ENCODE data around the gene UNC93B1.
"Not testable (repeated sequence)": the region's sequence is repeated elsewhere in the genome, so short reads cannot be mapped to it uniquely, and the experiment has no call there.

The UNC93B1 gene

DNA sequence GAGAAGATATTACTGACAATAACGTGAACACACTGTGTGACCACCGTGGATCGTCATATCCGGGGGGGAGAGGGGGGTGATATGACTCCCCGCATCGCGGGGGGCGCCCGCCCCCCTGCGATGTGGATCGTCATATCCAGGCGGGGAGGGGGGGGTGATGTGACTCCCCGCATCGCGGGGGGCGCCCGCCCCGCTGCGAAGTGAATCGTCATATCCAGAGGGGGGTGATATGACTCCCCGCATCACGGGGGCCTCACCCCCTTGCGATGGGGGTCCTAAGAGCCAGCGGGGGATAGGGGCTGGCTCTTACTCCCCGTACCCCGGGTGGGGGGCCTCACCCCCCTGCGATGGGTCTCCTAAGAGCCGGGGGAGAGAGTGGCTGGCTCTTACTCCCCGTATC is 19.9 kb downstream of the UNC93B1 start:
- DNase-seq = no peak

DNA sequence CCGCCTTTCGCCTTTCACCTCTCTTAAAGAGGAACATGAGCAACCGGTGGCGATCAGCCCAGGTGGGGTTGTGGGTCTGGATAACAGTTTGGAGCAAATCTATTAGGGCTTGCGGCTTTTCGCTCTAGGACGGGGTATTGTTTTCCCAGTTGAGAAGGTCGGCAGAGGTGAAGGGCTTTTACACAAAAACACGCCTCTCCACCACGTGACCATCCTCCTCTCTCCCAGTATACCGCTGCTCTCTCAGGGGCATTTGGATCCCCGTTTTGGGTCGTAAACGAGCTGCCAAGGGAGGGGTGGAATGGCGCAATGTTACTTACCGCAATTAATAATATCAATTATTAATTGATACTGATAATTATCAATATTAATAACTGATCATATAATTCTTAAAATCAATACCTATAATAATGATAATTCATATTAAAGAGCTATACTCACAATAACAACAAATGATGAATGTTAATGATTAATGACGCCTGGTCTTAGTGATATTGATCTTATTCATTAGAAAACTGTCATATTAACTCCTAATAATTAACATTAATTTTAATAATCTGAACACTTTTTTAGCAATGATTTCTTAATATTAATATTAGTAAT is 21.5 kb downstream of the UNC93B1 start:
- DNase-seq = not testable (repeated sequence)

DNA sequence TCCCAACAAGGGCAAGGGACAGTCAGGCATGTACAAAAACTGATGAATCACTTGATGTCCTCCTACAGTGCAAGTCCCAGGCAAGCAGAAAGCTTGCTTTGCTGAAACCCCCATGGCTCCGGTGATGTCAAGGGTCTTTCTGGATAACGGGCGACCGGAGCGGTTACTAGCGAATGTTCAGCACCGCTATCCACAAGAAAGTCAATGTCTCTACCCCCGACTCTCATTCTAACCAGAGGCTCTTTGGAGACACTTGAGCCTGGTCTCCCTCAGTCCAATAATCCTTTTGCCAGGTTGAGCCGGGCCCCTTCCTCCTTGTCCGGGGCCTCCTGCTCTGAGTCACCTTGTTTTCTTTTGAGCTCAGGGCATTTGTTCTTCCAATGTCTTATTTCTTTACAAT is 22.7 kb downstream of the UNC93B1 start:
- DNase-seq = not testable (repeated sequence)

DNA sequence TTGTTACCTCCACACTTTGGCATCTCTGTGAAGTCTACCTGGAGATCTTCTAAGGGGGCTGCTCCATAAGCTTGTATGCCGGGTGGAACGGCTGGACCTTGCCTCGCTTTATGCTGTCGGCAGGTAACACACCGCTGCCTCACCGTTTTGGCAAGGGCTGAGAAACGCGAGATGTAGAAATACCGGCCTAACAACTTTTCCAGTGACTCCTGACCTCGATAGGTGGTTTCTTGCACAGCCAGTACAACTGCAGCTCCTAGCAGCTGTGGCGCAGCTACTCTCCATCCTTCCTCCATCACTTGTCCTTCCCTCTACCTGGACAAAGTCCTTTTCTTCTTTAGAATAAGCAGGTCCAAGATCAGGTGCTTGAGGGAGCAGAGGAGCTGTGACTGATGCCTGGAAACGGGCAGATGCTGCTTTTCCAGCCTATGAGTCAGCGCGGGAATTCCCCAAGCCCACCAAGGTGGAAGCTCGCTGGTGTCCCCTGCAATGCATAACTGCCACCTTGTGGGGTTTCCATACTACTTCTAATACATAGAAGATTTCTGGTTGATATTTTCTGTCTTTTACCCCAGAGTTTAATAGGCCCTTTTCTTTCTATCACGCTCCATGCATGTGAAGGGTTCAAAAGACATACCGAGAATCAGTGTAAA is 25.0 kb downstream of the UNC93B1 start:
- DNase-seq = not testable (repeated sequence)

DNA sequence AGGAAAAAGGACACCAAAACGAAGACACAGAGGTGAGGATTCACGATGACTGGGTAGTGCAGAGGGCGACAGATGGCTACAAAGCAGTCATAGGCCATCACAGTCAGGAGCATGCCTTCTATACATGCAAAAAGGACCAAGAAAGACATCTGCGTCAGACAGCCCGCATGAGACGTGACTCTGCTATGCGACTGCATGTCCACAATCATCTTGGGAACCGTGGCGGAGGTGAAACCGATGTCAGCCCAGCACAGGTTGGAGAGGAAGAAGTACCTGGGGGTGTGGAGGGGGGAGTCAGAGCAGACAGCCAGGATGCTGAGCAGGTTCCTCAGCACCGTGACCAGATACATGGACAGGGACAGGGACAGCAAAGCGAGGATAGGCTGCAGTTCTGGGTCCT is 29.2 kb downstream of the UNC93B1 start:
- not testable (repeated sequence) for DNase-seq

DNA sequence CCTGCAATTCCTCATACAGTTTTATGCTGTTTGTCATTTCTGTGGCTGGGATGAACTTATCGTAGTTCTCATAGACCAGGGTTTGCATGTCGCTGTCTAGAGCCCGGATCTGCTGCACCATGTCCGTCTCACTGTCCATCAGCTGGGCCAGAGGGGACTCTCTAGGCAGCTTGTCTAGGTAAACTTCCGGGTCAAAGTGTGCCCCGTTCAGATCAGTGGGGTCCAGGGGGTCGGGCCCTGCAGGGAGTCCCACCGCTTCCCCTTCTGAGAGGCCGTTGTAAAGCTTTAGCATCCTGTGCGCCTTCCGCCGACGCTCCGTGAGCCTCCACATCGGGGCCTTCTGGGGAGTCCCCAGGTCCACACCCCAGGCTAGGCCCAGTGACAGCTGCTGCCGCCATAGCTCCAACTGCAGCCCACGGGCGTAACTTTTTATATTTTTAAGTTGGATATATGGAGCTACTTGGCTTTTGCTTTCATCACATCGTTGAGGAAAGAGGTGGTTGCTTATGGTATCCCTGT is 38.0 kb downstream of the UNC93B1 start:
- not testable (repeated sequence) for DNase-seq

DNA sequence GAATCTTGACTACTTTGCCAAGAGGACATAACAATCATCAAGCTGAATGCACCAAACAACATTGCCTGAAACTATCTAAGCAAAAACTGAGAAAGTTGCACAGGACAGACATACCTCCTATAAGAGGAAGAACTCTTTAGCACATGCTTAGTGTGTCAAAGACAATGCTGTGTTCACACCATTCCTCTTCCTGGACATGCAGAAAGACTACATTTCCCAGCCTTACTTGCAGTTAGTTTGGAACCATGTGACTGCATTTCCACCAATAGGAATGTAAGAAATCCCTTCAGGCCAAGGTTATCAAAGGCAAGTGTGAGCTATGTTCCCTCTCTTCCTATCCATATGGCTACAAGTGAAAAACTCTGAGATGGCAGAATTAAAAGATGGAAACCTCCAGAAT is 39.2 kb downstream of the UNC93B1 start:
- DNase-seq = not testable (repeated sequence)

DNA sequence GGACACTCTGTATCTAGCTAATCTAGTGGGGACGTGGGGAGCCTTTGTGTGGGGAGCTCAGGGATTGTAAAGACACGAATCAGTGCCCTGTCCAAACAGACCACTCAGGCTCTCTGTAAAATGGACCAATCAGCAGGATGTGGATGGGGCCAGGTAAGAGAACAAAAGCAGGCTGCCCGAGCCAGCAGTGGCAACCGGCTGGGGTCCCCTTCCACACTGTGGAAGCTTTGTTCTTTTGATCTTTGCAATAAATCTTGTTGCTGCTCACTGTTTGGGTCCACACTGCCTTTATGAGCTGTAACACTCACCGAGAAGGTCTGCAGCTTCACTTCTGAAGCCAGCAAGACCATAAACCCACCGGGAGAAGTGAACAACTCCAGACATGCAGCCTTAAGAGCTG is 40.0 kb downstream of the UNC93B1 start:
- DNase-seq = not testable (repeated sequence)

DNA sequence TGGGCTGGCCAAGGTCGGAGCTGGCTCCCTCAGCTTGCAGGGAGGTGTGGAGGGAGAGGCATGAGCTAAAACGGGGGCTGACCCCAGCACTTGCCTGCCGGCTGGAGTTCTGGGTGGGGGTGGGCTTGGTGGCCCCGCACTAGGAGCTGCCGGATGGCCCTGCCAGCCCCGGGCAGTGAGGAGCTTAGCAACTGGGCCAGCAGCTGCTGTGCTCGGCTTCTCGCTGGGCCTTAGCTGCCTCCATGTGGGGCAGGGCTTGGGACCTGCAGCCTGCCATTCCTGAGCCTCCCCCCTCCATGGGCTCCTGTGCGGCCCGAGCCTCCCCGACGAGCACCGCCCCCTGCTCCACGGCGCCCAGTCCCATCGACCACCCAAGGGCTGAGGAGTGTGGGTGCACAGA is 40.7 kb downstream of the UNC93B1 start:
- DNase-seq = not testable (repeated sequence)

DNA sequence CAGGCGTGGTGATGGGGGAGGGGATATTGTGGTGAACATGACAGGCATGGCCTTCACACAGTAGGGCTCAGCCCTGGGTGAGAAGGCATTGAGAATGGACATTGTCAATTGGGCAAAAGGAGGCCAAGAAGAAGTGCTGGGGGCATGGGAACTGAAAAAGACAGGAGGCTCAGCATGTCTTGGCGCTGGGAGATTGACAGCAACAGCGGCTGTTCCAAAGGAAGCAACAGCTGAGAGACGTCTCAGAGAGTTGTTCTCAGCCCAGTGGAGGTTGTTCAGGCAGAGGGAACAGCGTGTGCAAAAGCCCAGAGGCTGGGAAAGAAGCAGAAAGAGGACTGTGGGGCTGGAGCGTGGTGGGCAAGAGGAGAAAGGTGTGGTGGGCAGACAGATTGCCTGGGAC is 47.7 kb downstream of the UNC93B1 start:
- not testable (repeated sequence) for DNase-seq

DNA sequence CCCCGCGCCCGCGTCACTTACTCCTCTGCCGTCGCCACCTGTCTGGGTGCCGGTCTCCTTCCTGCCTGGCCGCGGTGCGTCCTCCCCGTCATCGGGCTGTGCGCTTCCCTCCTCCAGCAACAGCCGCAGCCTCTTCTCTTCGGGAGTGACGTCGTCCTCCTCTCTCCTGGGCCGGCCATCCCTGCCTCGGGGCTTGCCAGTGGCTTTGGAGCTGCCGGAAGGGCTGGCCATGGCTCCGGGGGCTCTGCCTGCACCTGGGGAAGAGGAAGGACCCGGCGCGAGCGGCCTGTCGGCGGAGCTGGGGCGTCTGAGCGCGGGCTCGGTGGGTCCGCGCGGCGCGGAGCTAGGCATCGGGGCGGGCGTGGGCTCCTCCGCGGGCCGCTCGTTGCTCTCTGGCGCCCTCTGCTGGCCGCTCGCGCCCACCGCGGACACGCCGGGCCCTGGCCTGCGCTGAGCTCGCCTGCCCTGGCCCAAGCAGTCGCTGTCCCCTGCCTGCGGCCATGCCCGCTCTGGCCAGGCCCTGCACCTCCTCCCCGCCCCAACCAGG is 48.4 kb downstream of the UNC93B1 start:
- peak; percentile 62 to 68 (median 65) for DNase-seq

DNA sequence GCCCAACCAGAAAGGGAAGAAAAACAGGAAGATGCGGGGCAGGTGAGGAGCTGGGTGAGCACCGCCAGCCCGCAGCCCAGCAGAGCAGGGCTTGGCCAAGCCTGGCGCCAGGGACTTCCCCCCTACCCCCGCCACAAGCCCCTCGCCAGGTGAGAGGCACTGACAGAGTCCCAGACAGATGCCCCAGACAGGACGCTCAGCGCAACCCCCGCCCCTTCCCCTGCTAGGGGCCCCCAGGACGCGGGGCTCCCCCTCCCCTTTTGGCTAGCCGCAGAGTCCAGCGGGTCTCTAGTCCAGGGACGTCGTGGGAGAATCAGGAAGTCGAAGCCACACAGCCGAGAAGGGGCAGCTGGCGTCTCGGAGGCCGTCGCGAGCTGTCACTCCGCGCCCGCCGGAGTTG is 48.9 kb downstream of the UNC93B1 start:
- DNase-seq = not testable (repeated sequence)

DNA sequence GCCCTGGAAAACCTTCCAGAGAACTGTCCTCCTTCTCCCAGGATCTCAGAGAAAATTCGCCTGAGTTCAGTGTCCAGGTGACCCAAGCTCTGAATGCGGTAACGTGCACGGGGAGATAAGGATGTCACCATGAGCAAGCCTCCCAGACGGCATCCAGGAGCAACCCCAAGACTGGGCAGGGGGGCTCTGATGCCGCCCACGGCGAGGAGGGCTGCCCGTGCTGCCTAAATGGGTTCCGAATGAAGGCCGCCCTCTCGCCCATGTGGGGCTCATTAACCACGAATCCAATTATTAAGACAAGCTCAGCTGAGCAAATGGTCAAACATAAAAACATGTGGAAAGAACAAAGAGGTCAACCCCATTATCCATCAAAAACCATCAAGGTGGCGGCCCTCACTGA is 49.6 kb downstream of the UNC93B1 start:
- not testable (repeated sequence) for DNase-seq

DNA sequence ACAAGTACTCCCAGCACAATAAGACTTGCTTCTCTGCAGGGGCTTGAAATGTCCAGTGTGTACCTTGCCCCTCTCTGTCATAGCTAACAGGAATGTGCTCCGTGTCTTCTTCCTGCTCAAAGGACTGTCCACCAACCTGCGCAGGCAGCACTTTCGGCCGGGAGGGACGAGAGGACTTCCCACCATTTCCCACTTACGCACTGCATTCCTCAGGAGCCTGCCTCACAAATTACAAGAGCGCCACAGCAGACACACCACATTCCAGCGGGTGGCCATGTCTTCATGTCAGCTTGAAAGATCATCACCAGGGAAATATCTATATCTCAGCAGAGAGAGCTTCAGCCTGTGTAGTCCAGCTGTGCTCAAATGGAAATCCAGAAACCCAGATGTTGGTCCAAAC is 53.2 kb downstream of the UNC93B1 start:
- not testable (repeated sequence) for DNase-seq

DNA sequence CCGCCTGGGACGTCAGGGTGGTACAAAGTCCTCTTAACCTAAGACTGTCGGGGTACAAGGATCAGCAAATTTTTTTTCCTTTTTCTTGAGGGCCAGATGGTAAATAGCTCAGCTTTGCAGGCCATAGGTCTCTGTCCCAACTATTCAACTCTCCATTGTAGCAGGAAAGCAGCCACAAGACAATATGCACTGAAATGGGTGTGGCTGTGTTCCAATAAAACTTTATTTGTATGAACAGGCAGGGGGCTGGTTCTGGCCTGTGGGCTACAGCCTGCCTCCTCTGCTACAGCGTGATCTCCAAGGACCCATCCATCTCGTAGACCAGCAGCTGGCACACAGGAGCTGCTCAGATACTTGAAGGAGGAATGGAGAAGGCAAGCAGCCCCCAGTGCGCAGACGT is 56.1 kb downstream of the UNC93B1 start:
- DNase-seq = not testable (repeated sequence)

DNA sequence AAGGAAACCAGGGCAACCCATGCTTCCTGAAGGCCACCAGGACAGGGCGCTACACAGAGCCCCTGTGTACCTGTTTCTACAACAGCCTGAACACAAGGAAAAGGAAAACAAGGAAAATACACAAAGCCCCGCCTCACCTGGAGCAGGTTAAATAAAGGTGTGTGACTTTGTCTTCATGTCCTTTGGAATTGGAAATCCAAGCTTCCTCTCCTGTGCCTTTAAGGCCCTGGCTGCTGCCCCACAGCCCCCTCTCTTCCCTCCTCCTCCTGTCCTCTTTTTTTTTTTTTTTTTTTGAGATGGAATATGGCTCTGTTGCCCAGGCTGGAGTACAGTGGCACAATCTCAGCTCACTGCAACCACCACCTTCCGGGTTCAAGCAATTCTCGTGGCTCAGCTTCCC is 57.5 kb downstream of the UNC93B1 start:
- not testable (repeated sequence) for DNase-seq

DNA sequence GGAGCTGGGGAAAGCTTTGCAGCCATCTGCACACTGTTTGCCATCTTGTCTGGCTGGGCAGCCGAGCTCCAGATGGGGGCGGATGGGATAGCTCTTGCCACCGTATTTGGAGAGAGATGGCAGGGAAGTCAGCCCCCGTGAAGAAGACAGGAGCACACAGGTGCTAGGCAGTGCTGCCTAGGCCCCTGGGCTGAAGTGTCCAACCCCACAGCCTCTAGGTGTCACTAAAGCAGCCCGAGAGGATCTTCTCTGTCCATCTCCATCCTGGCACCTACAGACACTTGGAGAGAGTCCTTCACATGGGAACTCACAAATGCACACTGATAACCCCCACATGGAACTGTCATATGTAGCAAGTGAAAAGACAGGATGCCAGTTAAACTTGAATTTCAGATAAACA is 60.5 kb downstream of the UNC93B1 start:
- not testable (repeated sequence) for DNase-seq
